HCT116 (cell line): ENCODE results near the gene MAP2K1. TPM values are rescaled to one million over a fixed set of nuclear protein-coding genes. Genes with fewer than 3 reads are reported as not detected.

Experiments used
- ATAC-seq: fragments of 200-7000 bp; cut with Tn5 transposase; 2 replicates; pipeline ENCODE4 v1.9.1; 2020; ENCODE audit warnings: mild to moderate bottlenecking, moderate library complexity
- BruUV-seq: library from RNA; stranded (reverse); fragments of 400-500 nt; replicated peaks from 2 replicates; lab custom pipeline; 2021; lab: Mats Ljungman, UMichigan
- CTCF ChIA-PET: fragments of 300-600 bp; sonication (Branson Sonifier 250); formaldehyde crosslinking; loops from one replicate; lab custom pipeline; 2021; ENCODE audit warnings: antibody characterized with exemption; lab: Charles Lee
- POLR2A ChIA-PET: fragments of 300-600, 350-600 bp; sonication (Branson Sonifier 250); formaldehyde crosslinking; loops from one replicate; lab custom pipeline; 2021; ENCODE audit warnings: antibody characterized with exemption; lab: Charles Lee
- RAD21 ChIA-PET, 2 experiments: fragments of 300-600 bp; sonication (Branson Sonifier 250); formaldehyde crosslinking; loops; one replicate each; lab custom pipeline; 2023; ENCODE audit warnings: low total read pairs in 2 of 2; ENCODE audit not compliant: uncharacterized antibody in 2 of 2, unreplicated experiment in 2 of 2, low non-redundant PET in 1 of 2; lab: Charles Lee
- DNase-seq: peaks from one replicate; pipeline ENCODE4 v3.0.0-alpha.2; 2010; ENCODE audit warnings: low read depth, low spot score
- H2AFZ ChIP-seq: fragments of 200-600 bp; shearing (Covaris generic), sonication (generic); 2 replicates; pipeline ENCODE4 v1.6.1; 2017; ENCODE audit warnings: low read depth, mixed run types, mixed read lengths, antibody characterized with exemption, low read length; ENCODE audit not compliant: poor library complexity, severe bottlenecking
- H3K27ac ChIP-seq: 2 replicates; pipeline ENCODE4 v1.5.1; 2012; ENCODE audit warnings: low read depth, low read length
- H3K27me3 ChIP-seq: fragments of 200-600 bp; sonication (generic); 2 replicates; pipeline ENCODE4 v1.6.1; 2016; ENCODE audit warnings: mixed run types, low read length, mixed read lengths; ENCODE audit not compliant: insufficient read depth
- H3K36me3 ChIP-seq, 2 experiments: fragments of 200-500 bp in 1 of 2; fragments of 200-600 bp in 1 of 2; sonication (Bioruptor generic) in 1 of 2; sonication (generic) in 1 of 2; 2 replicates each; pipeline versions ENCODE4 v1.5.1 to v1.6.1; 2014 to 2016; ENCODE audit warnings: low read length in 2 of 2, inconsistent platforms in 1 of 2, mixed read lengths in 1 of 2, mixed run types in 1 of 2; ENCODE audit not compliant: insufficient read depth in 2 of 2, control insufficient read depth in 1 of 2
- H3K4me1 ChIP-seq, 2 experiments: fragments of 200-600 bp in 1 of 2; sonication (generic) in 1 of 2; 2 replicates each; pipeline versions ENCODE4 v1.5.1 to v1.6.1; 2012 to 2017; ENCODE audit warnings: low read length in 2 of 2, inconsistent platforms in 1 of 2, mild to moderate bottlenecking in 1 of 2, mixed read lengths in 1 of 2, mixed run types in 1 of 2, moderate library complexity in 1 of 2; ENCODE audit not compliant: insufficient read depth in 2 of 2, control insufficient read depth in 1 of 2
- H3K4me2 ChIP-seq: fragments of 200-600 bp; sonication (generic); 2 replicates; pipeline ENCODE4 v1.6.1; 2017; ENCODE audit warnings: mixed run types, low read length, mixed read lengths
- H3K4me3 ChIP-seq, 2 experiments: fragments of 200-600 bp in 1 of 2; sonication (generic) in 1 of 2; replicated peaks in 1 of 2; 2 replicates each; pipeline ENCODE4 v1.5.1; 2011 to 2016; ENCODE audit warnings: low read length in 2 of 2, control low read depth in 1 of 2, low read depth in 1 of 2, mild to moderate bottlenecking in 1 of 2, mixed read lengths in 1 of 2, mixed run types in 1 of 2
- H3K79me2 ChIP-seq: fragments of 200-600 bp; sonication (generic); 2 replicates; pipeline ENCODE4 v1.6.1; 2017; ENCODE audit warnings: mild to moderate bottlenecking, mixed run types, low read length, moderate library complexity, mixed read lengths; ENCODE audit not compliant: insufficient read depth
- H3K9ac ChIP-seq: fragments of 200-600 bp; sonication (generic); 2 replicates; pipeline ENCODE4 v1.6.1; 2016; ENCODE audit warnings: low read length, mixed read lengths
- H3K9me2 ChIP-seq: fragments of 200-600 bp; sonication (generic), shearing (Covaris generic); 2 replicates; pipeline ENCODE4 v1.6.1; 2017; ENCODE audit warnings: mixed run types, mild to moderate bottlenecking, moderate library complexity; ENCODE audit not compliant: insufficient read depth
- H3K9me3 ChIP-seq, 2 experiments: fragments of 200-500 bp in 1 of 2; fragments of 200-600 bp in 1 of 2; sonication (Bioruptor generic) in 1 of 2; sonication (generic) in 1 of 2; 2 replicates each; pipeline ENCODE4 v1.6.1; 2014 to 2017; ENCODE audit warnings: low read length in 2 of 2, mixed read lengths in 2 of 2, inconsistent platforms in 1 of 2, low read depth in 1 of 2, mild to moderate bottlenecking in 1 of 2, mixed run types in 1 of 2, moderate library complexity in 1 of 2; ENCODE audit not compliant: control insufficient read depth in 1 of 2, insufficient read depth in 1 of 2
- H4K20me1 ChIP-seq: fragments of 200-600 bp; sonication (generic), shearing (Covaris generic); 2 replicates; pipeline ENCODE4 v1.6.1; 2017; ENCODE audit warnings: mixed run types, mild to moderate bottlenecking, moderate library complexity; ENCODE audit not compliant: insufficient read depth
- CBX3 ChIP-seq: IDR thresholded peaks from 2 replicates; pipeline ENCODE4 v1.6.1; 2012; ENCODE audit warnings: low read depth
- CEBPB ChIP-seq: IDR thresholded peaks from 2 replicates; pipeline ENCODE4 v1.6.1; 2012; ENCODE audit warnings: low read depth
- EGR1 ChIP-seq: IDR thresholded peaks from 2 replicates; pipeline ENCODE4 v1.6.1; 2012; ENCODE audit warnings: low read depth
- ELF1 ChIP-seq: IDR thresholded peaks from 2 replicates; pipeline ENCODE4 v1.6.1; 2012; ENCODE audit warnings: low read depth, borderline replicate concordance
- EZH2phosphoT487 ChIP-seq: fragments of 200-600 bp; IDR thresholded peaks from 2 replicates; pipeline ENCODE4 v1.6.1; 2018; ENCODE audit warnings: antibody characterized with exemption, borderline replicate concordance
- JUND ChIP-seq: IDR thresholded peaks from 2 replicates; pipeline ENCODE4 v1.6.1; 2012
- POLR2A ChIP-seq: IDR thresholded peaks from 2 replicates; pipeline ENCODE4 v1.7.0; 2011; ENCODE audit warnings: borderline replicate concordance; ENCODE audit not compliant: insufficient read depth, insufficient read length; ENCODE audit errors: extremely low read depth
- POLR2AphosphoS5 ChIP-seq: IDR thresholded peaks from 2 replicates; pipeline ENCODE4 v1.6.1; 2011; ENCODE audit warnings: mild to moderate bottlenecking, low read depth, low read length, moderate library complexity
- RAD21 ChIP-seq: IDR thresholded peaks from 2 replicates; pipeline ENCODE4 v1.6.1; 2012; ENCODE audit warnings: low read depth, mild to moderate bottlenecking
- SIN3A ChIP-seq: IDR thresholded peaks from 2 replicates; pipeline ENCODE4 v1.6.1; 2012; ENCODE audit warnings: low read depth
- SP1 ChIP-seq: IDR thresholded peaks from 2 replicates; pipeline ENCODE4 v1.6.1; 2012; ENCODE audit warnings: low read depth
- SRF ChIP-seq: IDR thresholded peaks from 2 replicates; pipeline ENCODE4 v1.6.1; 2012; ENCODE audit warnings: low read depth
- TCF7L2 ChIP-seq: IDR thresholded peaks from 2 replicates; pipeline ENCODE4 v1.7.0; 2011; ENCODE audit warnings: borderline replicate concordance, inconsistent platforms; ENCODE audit not compliant: insufficient read depth, insufficient read length; ENCODE audit errors: extremely low read depth
- ZNF274 ChIP-seq: fragments of 200-500 bp; sonication (Bioruptor generic); IDR thresholded peaks from 2 replicates; pipeline ENCODE4 v1.6.1; 2014; ENCODE audit warnings: mild to moderate bottlenecking, low read depth, low read length, inconsistent platforms
- intact Hi-C: fragments of 100-400 bp; cut with micrococcal nuclease; formaldehyde crosslinking; loops from 2 replicates; pipeline ENCODE4 v1.10.0; 2022
- total RNA-seq: library from RNA; stranded (reverse); gene quantifications from one replicate; pipeline ENCODE4 v1.2.1, GENCODE V29; 2021; ENCODE audit not compliant: unreplicated experiment
- TF ChIP-seq, protein P1 (sequence below): IDR thresholded peaks from 2 replicates; pipeline ENCODE4 v1.6.1; 2012
- TF ChIP-seq, protein P2 (sequence below), 3 experiments: fragments of 200-600 bp in 1 of 3; sonication (generic) in 1 of 3; IDR thresholded peaks in 2 of 3; conservative IDR thresholded peaks in 1 of 3; 2 replicates each; pipeline ENCODE4 v1.5.1; 2012 to 2017; ENCODE audit warnings: low read depth in 2 of 3, low read length in 2 of 3, antibody characterized with exemption in 1 of 3, borderline replicate concordance in 1 of 3, control low read depth in 1 of 3, mild to moderate bottlenecking in 1 of 3, mixed read lengths in 1 of 3, mixed run types in 1 of 3, moderate library complexity in 1 of 3; ENCODE audit not compliant: insufficient read depth in 1 of 3
- TF ChIP-seq, protein P3 (sequence below): IDR thresholded peaks from 2 replicates; pipeline ENCODE4 v1.6.1; 2011; ENCODE audit warnings: mild to moderate bottlenecking, low read length, moderate library complexity; ENCODE audit not compliant: insufficient replicate concordance; ENCODE audit errors: extremely low read depth

MAP2K1 gene
- total RNA-seq, 1 experiment from 2014 or later: 52.3 TPM

DNA sequence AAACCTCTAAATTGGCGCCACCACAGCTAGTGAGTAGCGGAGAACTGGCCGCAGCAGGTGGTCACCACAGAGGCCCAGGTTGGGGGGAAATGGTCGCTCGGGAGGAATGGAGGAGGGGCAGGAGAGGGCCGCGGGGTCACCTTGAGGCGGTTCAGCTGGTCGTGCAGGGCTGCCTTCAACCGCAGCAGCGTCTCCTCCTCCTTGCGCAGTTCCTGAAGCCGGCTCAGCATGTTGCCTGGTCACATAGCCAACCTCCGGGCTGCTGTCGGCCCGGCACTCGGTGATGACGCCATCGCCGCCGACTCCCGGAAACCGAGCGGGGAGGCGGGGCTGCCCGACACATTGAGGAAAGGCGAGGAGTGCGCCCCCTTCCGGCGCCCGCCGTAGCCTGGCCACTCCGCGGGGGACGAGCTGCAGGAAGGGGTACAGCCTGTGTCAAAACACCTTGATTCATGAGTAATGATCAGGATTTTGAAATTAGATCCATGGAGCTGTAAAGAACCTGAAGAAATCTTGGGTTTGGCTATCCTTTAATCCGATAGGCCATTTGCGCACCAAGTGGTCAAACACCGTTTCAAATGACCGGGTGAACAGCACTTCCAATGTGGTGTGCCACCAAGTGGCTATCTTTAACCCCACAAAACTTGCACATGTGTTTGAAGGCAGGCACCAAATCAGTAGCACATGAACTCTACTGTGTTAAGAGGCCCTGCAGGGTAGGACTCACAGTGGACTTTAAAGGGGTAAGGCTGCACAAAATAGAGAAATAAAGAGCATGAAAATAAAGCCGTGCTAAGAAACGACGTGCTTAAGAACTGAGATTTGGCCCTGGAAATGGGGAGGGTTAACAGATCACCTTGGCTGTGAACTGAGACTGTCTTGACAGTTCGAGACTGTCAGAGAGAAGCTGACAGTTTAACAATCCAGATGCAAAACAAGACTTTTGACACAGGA, 111.1 kb downstream of the MAP2K1 start, which contains the start of gene SNAPC5:
TSS of gene SNAPC5 (minus strand) at position 261 of the 954 bp plus-strand sequence. CDS start at position 230, 31 bp downstream.
- peak; percentile 85 for DNase-seq
- ChIA-PET POLR2A (interaction anchor here (2.9 kb wide), 1 partner anchor 111 kb away, joined by 12 read pairs; the partner anchor contains the start of gene MAP2K1), RAD21 (no interaction called here), CTCF (interaction anchor here (0.6 to 3.5 kb wide), 10 partner anchors 9 to 1026 kb away, joined by 3 to 27 read pairs (median 4); partner anchors contain the start of genes LCTL and MAP2K1)
- ATAC-seq: peak; percentile 86
- intact Hi-C loops: loop anchor here (1.0 to 5.0 kb wide), 3 partner anchors 111 to 245 kb away; partner anchors contain the start of genes MAP2K1, MEGF11 and TIPIN
- peak within 1 kb of the TSS; percentile 85 for H3K4me2 ChIP-seq
- H3K27me3 ChIP-seq: no peaks in the 10 kb centered on the region
- no peaks in the 10 kb centered on the region for H3K9me2 ChIP-seq
- BruUV-seq: no TSS peak
- H3K27ac ChIP-seq: peak within 1 kb of the TSS; percentile 79
- peak within 1 kb of the TSS; percentile 94 for H3K9ac ChIP-seq
- H3K36me3 ChIP-seq: peaks cover 54 to 66% of the 10 kb centered on the region in 2 experiments
- H3K79me2 ChIP-seq: peaks cover 68% of the 10 kb centered on the region
- peak within 1 kb of the TSS; percentile 92 to 95 for H3K4me3 ChIP-seq
- no peaks in the 10 kb centered on the region for H3K9me3 ChIP-seq
- peaks cover 38% of the 10 kb centered on the region; the same call in 1 of the 2 replicates for H4K20me1 ChIP-seq
- H2AFZ ChIP-seq: no peak within 1 kb of the TSS
- H3K4me1 ChIP-seq: peaks cover 3 to 28% of the 10 kb centered on the region in 2 experiments; a peak in 3 of 4 replicates
- TF ChIP-seq ZNF274: no peak
- TF ChIP-seq RAD21: peak; percentile 68
- TF ChIP-seq TCF7L2: no peak
- peak; percentile 59; the same call in 1 of the 2 replicates for TF ChIP-seq CBX3
- TF ChIP-seq ELF1: peak; percentile 88
- TF ChIP-seq SP1: peak; percentile 73
- TF ChIP-seq SRF: peak; percentile 95
- TF ChIP-seq CEBPB: 0 out of 2 replicates have a peak, but pooled peaks have one; percentile 13
- TF ChIP-seq, protein P1, sequence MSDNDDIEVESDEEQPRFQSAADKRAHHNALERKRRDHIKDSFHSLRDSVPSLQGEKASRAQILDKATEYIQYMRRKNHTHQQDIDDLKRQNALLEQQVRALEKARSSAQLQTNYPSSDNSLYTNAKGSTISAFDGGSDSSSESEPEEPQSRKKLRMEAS: peak; percentile 93
- TF ChIP-seq JUND: peak; percentile 60
- 0 out of 2 replicates have a peak, but pooled peaks have one; percentile 21 for TF ChIP-seq EGR1
- TF ChIP-seq POLR2A: peak; percentile 32
- TF ChIP-seq SIN3A: peak; percentile 91
- TF ChIP-seq, protein P2, sequence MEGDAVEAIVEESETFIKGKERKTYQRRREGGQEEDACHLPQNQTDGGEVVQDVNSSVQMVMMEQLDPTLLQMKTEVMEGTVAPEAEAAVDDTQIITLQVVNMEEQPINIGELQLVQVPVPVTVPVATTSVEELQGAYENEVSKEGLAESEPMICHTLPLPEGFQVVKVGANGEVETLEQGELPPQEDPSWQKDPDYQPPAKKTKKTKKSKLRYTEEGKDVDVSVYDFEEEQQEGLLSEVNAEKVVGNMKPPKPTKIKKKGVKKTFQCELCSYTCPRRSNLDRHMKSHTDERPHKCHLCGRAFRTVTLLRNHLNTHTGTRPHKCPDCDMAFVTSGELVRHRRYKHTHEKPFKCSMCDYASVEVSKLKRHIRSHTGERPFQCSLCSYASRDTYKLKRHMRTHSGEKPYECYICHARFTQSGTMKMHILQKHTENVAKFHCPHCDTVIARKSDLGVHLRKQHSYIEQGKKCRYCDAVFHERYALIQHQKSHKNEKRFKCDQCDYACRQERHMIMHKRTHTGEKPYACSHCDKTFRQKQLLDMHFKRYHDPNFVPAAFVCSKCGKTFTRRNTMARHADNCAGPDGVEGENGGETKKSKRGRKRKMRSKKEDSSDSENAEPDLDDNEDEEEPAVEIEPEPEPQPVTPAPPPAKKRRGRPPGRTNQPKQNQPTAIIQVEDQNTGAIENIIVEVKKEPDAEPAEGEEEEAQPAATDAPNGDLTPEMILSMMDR (IDR thresholded peaks at IDR 0.05 in 2 of 3, conservative IDR thresholded peaks at IDR 0.05 in 1 of 3; ENCODE audit: borderline replicate concordance in 1 of 3, insufficient read depth in 1 of 3, low read depth in 2 of 3, low read length in 2 of 3): peak; percentile 92 to 98 (median 98)
- no peak for TF ChIP-seq EZH2phosphoT487
- TF ChIP-seq, protein P3, sequence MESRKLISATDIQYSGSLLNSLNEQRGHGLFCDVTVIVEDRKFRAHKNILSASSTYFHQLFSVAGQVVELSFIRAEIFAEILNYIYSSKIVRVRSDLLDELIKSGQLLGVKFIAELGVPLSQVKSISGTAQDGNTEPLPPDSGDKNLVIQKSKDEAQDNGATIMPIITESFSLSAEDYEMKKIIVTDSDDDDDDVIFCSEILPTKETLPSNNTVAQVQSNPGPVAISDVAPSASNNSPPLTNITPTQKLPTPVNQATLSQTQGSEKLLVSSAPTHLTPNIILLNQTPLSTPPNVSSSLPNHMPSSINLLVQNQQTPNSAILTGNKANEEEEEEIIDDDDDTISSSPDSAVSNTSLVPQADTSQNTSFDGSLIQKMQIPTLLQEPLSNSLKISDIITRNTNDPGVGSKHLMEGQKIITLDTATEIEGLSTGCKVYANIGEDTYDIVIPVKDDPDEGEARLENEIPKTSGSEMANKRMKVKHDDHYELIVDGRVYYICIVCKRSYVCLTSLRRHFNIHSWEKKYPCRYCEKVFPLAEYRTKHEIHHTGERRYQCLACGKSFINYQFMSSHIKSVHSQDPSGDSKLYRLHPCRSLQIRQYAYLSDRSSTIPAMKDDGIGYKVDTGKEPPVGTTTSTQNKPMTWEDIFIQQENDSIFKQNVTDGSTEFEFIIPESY: peak; percentile 41
- TF ChIP-seq POLR2AphosphoS5: peak; percentile 72
